Adrenal gland (tissue), 12 donors: ENCODE data around the gene SNX9. TPM values are rescaled to one million over a fixed set of nuclear protein-coding genes. Genes with fewer than 3 reads are reported as not detected.
"Not testable (repeated sequence)": the region's sequence is repeated elsewhere in the genome, so short reads cannot be mapped to it uniquely, and the experiment has no call there.

Source experiments
- DNase-seq, 7 donors: peaks; one replicate each; pipeline ENCODE4 v3.0.0-alpha.2; 2019 to 2020
- H3K27ac ChIP-seq, 5 donors: fragments of 200-600 bp; sonication (generic) in 4 of 5; 1 replicate in 3 of 5; 2 replicates in 2 of 5; pipeline versions ENCODE4 v1.5.1 to v1.8.0; 2016 to 2020; ENCODE audit warnings: mild to moderate bottlenecking in 1 of 5
- H3K27me3 ChIP-seq: fragments of 200-600 bp; 2 replicates; pipeline ENCODE4 v1.8.0; 2021
- H3K36me3 ChIP-seq, 2 donors: fragments of 200-600 bp; replicated peaks in 1 of 2; 1 replicate in 1 of 2; 2 replicates in 1 of 2; pipeline versions ENCODE4 v1.5.1 to v1.8.0; 2018 to 2022
- H3K4me1 ChIP-seq, 2 donors: fragments of 200-600 bp; replicated peaks in 1 of 2; 1 replicate in 1 of 2; 2 replicates in 1 of 2; pipeline versions ENCODE4 v1.5.1 to v1.8.0; 2018 to 2021
- H3K4me3 ChIP-seq, 4 donors: fragments of 200-600 bp; sonication (generic) in 3 of 4; one replicate each; pipeline ENCODE4 v1.5.1; 2016 to 2018
- H3K9me3 ChIP-seq, 3 donors: fragments of 200-600 bp; sonication (generic) in 1 of 3; replicated peaks in 1 of 3; 1 replicate in 2 of 3; 2 replicates in 1 of 3; pipeline versions ENCODE4 v1.5.1 to v1.8.0; 2016 to 2021
- POLR2A ChIP-seq, 2 donors: fragments of 450-650 bp; IDR thresholded peaks; one replicate each; pipeline ENCODE4 v1.6.1; 2017; ENCODE audit warnings: antibody characterized with exemption in 2 of 2, mild to moderate bottlenecking in 2 of 2, moderate library complexity in 1 of 2
- WGBS, 4 donors: extraction: QIAGEN DNeasy Blood & Tissue Kit in 2 of 4; methylation state at CpG; one replicate each; pipeline versions ENCODE4 v1.1.5 to v1.1.7; 2013 to 2017; 5-methylcytosine and 5-hydroxymethylcytosine counted together
- intact Hi-C, 2 donors: fragments of 100-400 bp; cut with DNase I; formaldehyde crosslinking; loops; one replicate each; pipeline versions ENCODE4 v1.14.1 to v1.15.0; 2022 to 2023
- polyA plus RNA-seq, 3 donors: library from polyadenylated mRNA; stranded (reverse); fragments of 200-250 nt in 2 of 3; fragments of 350-450 nt in 1 of 3; fragmentation: Illumina TruSeq in 1 of 3; extraction: RNeasy Lipid Tissue Mini Kit (QIAGEN cat#74804) in 1 of 3; gene quantifications; one replicate each; pipeline ENCODE4 v1.2.3, GENCODE V29; 2013 to 2014
- total RNA-seq, 9 donors: library from RNA; depleted of rRNA in 4 of 9; stranded (reverse); fragments of >200 nt in 4 of 9; fragments of 120-200 nt in 1 of 9; fragmentation: NEBNext Ultra II Directional in 1 of 9; extraction: Animal tissue kit (Norgen Biotek cat#: 25700) in 1 of 9; gene quantifications; one replicate each; pipeline versions ENCODE4 v1.1.0 to v1.2.4, GENCODE V29; 2013 to 2023
- TF ChIP-seq, protein P1 (sequence below), 6 experiments: fragments of 450-650 bp in 4 of 6; fragments of 200-600 bp in 2 of 6; sonication (generic) in 1 of 6; IDR thresholded peaks; 1 replicate in 5 of 6; 2 replicates in 1 of 6; pipeline versions ENCODE4 v1.5.1 to v1.8.0; 2016 to 2021; ENCODE audit warnings: antibody characterized with exemption in 6 of 6, mild to moderate bottlenecking in 2 of 6, moderate library complexity in 1 of 6
- donor health status: healthy with polysubstance abuse.
- donor health status: Bipolar disorder and iron deficiency.
- donor health status: DM: yes; HTN: yes; CAD: no.
- donor health status: DM: no; HTN: no; CAD: no.
- donor health status: DM: no; HTN: no; CAD: no.
- donor health status: DM: yes; HTN: yes; CAD: no.

The SNX9 gene
- total and polyA plus RNA-seq, 12 donors, result 27.7 to 59.6 (median 50.4) TPM

DNA sequence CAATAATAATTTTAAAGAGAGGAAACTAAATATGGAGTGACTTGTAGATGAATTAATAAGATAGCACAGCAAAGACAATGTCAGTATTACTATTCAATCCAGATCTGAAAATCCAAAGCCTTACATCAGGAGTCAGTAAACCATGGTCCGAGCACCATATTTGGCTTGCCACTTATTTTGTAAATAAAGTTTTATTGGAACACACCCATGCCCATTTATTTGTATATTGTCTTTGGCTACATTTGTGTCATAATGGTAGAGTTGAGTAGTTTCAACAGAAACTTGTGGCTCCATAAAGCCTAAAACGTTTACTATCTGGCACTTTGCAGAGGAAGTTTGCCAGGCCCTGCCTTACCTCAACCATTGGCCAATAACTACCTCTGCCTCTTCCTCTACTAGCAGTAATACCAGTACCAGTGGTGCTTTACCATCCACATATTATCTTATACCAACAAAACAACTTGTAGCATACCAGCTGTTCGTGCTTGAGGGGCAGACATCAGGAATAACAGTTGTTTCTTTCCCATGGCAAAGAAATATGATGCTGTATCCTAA lies 106.8 kb downstream of the SNX9 start:
- WGBS, 4 donors, result 88 to 93% (median 90%) methylated on average over 3 of the region's 3 CpGs
- Histone ChIP-seq H3K9me3 (no peaks in the 10 kb centered on the region), H3K4me1 (no peaks in the 10 kb centered on the region), H3K36me3 (peaks cover 0 to 62% of the 10 kb centered on the region in 2 donors), H3K27me3 (no peaks in the 10 kb centered on the region), H3K4me3 (no peak overlapping the region), H3K27ac (no peak overlapping the region)
- TF ChIP-seq POLR2A (IDR thresholded peaks at IDR 0.05), result no peak
- TF ChIP-seq, protein P1, sequence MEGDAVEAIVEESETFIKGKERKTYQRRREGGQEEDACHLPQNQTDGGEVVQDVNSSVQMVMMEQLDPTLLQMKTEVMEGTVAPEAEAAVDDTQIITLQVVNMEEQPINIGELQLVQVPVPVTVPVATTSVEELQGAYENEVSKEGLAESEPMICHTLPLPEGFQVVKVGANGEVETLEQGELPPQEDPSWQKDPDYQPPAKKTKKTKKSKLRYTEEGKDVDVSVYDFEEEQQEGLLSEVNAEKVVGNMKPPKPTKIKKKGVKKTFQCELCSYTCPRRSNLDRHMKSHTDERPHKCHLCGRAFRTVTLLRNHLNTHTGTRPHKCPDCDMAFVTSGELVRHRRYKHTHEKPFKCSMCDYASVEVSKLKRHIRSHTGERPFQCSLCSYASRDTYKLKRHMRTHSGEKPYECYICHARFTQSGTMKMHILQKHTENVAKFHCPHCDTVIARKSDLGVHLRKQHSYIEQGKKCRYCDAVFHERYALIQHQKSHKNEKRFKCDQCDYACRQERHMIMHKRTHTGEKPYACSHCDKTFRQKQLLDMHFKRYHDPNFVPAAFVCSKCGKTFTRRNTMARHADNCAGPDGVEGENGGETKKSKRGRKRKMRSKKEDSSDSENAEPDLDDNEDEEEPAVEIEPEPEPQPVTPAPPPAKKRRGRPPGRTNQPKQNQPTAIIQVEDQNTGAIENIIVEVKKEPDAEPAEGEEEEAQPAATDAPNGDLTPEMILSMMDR (IDR thresholded peaks at IDR 0.05), result no peak
- no peak for DNase-seq
- intact Hi-C loops, result no loop called here

DNA sequence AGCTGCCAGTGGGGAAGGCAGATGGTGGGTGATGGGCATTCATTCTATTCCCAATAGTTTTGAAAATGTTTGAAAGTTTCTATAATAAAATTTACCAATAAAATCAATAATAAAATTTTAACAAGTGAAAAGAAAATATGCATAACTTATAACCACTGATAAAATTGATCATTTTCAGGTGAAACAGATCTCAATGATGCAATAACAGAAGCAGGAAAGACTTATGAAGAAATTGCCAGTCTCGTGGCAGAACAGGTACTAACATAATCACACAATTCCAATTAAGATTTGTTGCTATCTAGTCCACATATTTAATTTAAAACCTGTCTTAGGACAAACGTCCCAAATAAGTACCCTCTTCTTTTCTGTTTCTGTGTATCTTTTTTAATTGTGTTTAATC lies 112.7 kb downstream of the SNX9 start:
- 66 to 76% (median 71%) methylated on average over 2 of the region's 2 CpGs for WGBS, 4 donors
- TF ChIP-seq, protein P1 (IDR thresholded peaks at IDR 0.05), result no peak
- TF ChIP-seq POLR2A (IDR thresholded peaks at IDR 0.05), result no peak
- Histone ChIP-seq H3K9me3 (no peaks in the 10 kb centered on the region), H3K36me3 (peaks cover 0 to 80% of the 10 kb centered on the region in 2 donors), H3K4me1 (no peaks in the 10 kb centered on the region), H3K4me3 (no peak overlapping the region), H3K27me3 (no peaks in the 10 kb centered on the region), H3K27ac (no peak overlapping the region)
- intact Hi-C loops, result no loop called here
- DNase-seq, result no peak

DNA sequence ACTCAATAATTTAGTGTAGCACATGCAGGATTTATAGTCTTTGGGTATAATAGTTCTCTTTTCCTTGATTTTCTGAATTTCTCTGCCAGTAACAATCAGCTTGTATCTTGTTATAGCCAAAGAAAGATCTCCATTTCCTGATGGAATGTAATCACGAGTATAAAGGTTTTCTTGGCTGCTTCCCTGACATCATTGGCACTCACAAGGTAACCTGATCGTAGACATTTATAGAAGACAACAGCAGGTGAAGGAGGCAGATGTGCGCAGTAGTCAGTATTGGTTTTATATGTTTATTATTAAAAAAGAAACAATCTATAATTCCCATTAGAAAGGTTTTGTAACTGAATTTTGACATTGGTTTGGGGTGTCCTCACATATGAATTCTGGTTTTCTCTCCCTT lies 114.3 kb downstream of the SNX9 start:
- TF ChIP-seq, protein P1 (IDR thresholded peaks at IDR 0.05), result no peak
- no peak for TF ChIP-seq POLR2A (IDR thresholded peaks at IDR 0.05)
- 91 to 97% (median 92%) methylated on average over 3 of the region's 3 CpGs for WGBS, 4 donors
- no peak for DNase-seq
- intact Hi-C loops, result no loop called here
- H3K27me3 ChIP-seq, result no peaks in the 10 kb centered on the region
- no peak overlapping the region for H3K27ac ChIP-seq
- no peaks in the 10 kb centered on the region for H3K4me1 ChIP-seq
- no peak overlapping the region for H3K4me3 ChIP-seq
- H3K9me3 ChIP-seq, result no peaks in the 10 kb centered on the region
- H3K36me3 ChIP-seq, result peaks cover 0 to 87% of the 10 kb centered on the region in 2 donors

DNA sequence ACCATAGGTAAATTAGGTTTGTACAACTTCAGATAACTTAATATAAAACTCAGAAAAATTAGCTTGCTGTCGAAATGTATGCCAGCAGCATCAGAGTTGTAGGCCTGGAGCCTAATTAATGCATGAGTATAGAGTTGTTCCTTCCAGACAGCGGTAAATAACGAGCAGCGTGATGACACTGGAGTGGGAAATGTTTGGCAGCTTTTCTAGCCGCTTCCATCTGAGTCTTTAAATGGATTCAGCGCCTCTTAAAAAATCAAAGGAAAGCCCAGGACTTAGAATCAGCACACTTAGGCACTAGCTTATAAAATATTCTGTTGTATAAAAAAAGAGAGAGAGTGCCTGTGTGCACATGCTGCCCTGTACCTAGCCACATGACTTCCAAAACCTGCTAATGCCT lies 114.9 kb downstream of the SNX9 start:
- no peak for DNase-seq
- Histone ChIP-seq H3K4me1 (no peaks in the 10 kb centered on the region), H3K27me3 (no peaks in the 10 kb centered on the region), H3K27ac (no peak overlapping the region), H3K9me3 (no peaks in the 10 kb centered on the region), H3K4me3 (no peak overlapping the region), H3K36me3 (peaks cover 0 to 88% of the 10 kb centered on the region in 2 donors)
- TF ChIP-seq, protein P1 (IDR thresholded peaks at IDR 0.05), result no peak
- no peak for TF ChIP-seq POLR2A (IDR thresholded peaks at IDR 0.05)
- 89 to 98% (median 96%) methylated on average over 6 of the region's 6 CpGs for WGBS, 4 donors
- intact Hi-C loops, result no loop called here

DNA sequence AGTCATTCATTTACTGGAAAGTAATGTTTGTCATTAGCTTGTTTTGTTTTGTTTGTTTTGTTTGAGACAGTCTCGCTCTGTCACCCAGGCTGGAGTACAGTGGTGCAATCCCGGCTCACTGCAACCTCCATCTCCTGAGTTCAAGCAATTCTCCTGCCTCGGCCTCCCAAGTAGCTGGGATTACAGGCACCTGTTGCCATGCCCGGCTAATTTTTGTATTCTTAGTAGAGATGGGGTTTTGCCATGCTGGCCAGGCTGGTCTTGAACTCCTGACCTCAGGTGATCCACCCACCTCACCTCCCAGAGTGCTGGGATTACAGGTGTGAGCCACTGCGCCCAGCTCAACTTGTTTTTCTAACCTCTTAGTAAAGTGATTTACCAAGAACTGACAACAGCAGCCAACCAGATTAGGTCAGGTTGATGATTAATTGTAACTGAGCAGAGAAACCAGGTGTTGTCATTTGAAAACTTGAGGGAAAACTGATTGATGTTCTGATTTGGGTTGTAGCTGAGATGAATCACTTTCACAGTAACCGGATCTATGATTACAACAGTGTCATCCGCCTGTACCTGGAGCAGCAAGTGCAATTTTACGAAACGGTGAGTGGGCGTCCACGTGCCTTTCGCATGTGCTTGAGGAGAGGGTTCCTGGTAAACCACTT lies 117.5 kb downstream of the SNX9 start:
- intact Hi-C loops, H3K27me3 ChIP-seq, H3K4me3 ChIP-seq, H3K27ac ChIP-seq, H3K4me1 ChIP-seq, DNase-seq, H3K9me3 ChIP-seq: not testable (repeated sequence)
- peaks cover 0 to 96% of the 10 kb centered on the region in 2 donors for H3K36me3 ChIP-seq
- 91 to 95% (median 92%) methylated on average over 12 of the region's 12 CpGs for WGBS, 4 donors
